T-helper 1 cell treated with Interleukin-12 subunit alpha and Interleukin-12 subunit beta and Interleukin-4 antibody, amounts not matched to agents 30 μg/mL and 1 μg/mL, for 36 hours (primary cell): ENCODE data around the gene ZNF169.
"Not testable (repeated sequence)": the region's sequence is repeated elsewhere in the genome, so short reads cannot be mapped to it uniquely, and the experiment has no call there.

Experiments
- H3K27ac Mint-ChIP-seq: one replicate; pipeline ENCODE4 v1.8.0; 2021; ENCODE audit warnings: mild to moderate bottlenecking, mixed read lengths
- H3K27me3 Mint-ChIP-seq: one replicate; pipeline ENCODE4 v1.8.0; 2021; ENCODE audit warnings: low read depth, mixed read lengths
- H3K36me3 Mint-ChIP-seq: one replicate; pipeline ENCODE4 v1.8.0; 2021; ENCODE audit warnings: low read depth, mixed read lengths
- H3K4me1 Mint-ChIP-seq: one replicate; pipeline ENCODE4 v1.8.0; 2021; ENCODE audit warnings: low read depth, mixed read lengths
- H3K4me3 Mint-ChIP-seq: one replicate; pipeline ENCODE4 v1.8.0; 2021; ENCODE audit warnings: mild to moderate bottlenecking, moderate library complexity, mixed read lengths
- H3K9me3 Mint-ChIP-seq: one replicate; pipeline ENCODE4 v1.8.0; 2021; ENCODE audit warnings: mixed read lengths

Gene ZNF169

GRCh38 chr9:94315034-94315984 is 56.2 kb downstream of the ZNF169 start:
- H3K27ac Mint-ChIP-seq, H3K4me1 Mint-ChIP-seq, H3K36me3 Mint-ChIP-seq, H3K27me3 Mint-ChIP-seq, H3K4me3 Mint-ChIP-seq, H3K9me3 Mint-ChIP-seq: not testable (repeated sequence)

GRCh38 chr9:94316236-94316635 is 57.1 kb downstream of the ZNF169 start:
- H3K27ac Mint-ChIP-seq, H3K4me3 Mint-ChIP-seq, H3K4me1 Mint-ChIP-seq, H3K36me3 Mint-ChIP-seq, H3K9me3 Mint-ChIP-seq, H3K27me3 Mint-ChIP-seq: not testable (repeated sequence)

- H3K36me3 Mint-ChIP-seq, H3K27me3 Mint-ChIP-seq, H3K9me3 Mint-ChIP-seq, H3K4me1 Mint-ChIP-seq, H3K27ac Mint-ChIP-seq, H3K4me3 Mint-ChIP-seq: not testable (repeated sequence)
These were observed 59.0 kb downstream of the ZNF169 start for GRCh38 chr9:94317949-94318657.

GRCh38 chr9:94322342-94322940 is 63.3 kb downstream of the ZNF169 start:
- H3K27me3 Mint-ChIP-seq, H3K36me3 Mint-ChIP-seq, H3K4me3 Mint-ChIP-seq, H3K4me1 Mint-ChIP-seq, H3K27ac Mint-ChIP-seq, H3K9me3 Mint-ChIP-seq: not testable (repeated sequence)

- H3K9me3 Mint-ChIP-seq, H3K4me3 Mint-ChIP-seq, H3K27ac Mint-ChIP-seq, H3K4me1 Mint-ChIP-seq, H3K27me3 Mint-ChIP-seq, H3K36me3 Mint-ChIP-seq: not testable (repeated sequence)
These were observed 64.2 kb downstream of the ZNF169 start for GRCh38 chr9:94323153-94323798.

- not testable (repeated sequence) for H3K9me3 Mint-ChIP-seq, H3K4me1 Mint-ChIP-seq, H3K4me3 Mint-ChIP-seq, H3K27me3 Mint-ChIP-seq, H3K27ac Mint-ChIP-seq, H3K36me3 Mint-ChIP-seq
These were observed 66.5 kb downstream of the ZNF169 start for GRCh38 chr9:94325583-94325982.

GRCh38 chr9:94328544-94328943 is 69.4 kb downstream of the ZNF169 start, which contains the start of gene NUTM2F:
NUTM2F (minus strand) TSS chr9:94328644; CDS start chr9:94328623, 21 bp downstream.
- not testable (repeated sequence) for H3K36me3 Mint-ChIP-seq, H3K4me1 Mint-ChIP-seq, H3K9me3 Mint-ChIP-seq, H3K4me3 Mint-ChIP-seq, H3K27ac Mint-ChIP-seq, H3K27me3 Mint-ChIP-seq

- H3K9me3 Mint-ChIP-seq, H3K27ac Mint-ChIP-seq, H3K4me1 Mint-ChIP-seq, H3K27me3 Mint-ChIP-seq, H3K36me3 Mint-ChIP-seq, H3K4me3 Mint-ChIP-seq: not testable (repeated sequence)
These were observed 77.3 kb downstream of the ZNF169 start for GRCh38 chr9:94336445-94336844.

GRCh38 chr9:94338723-94339122 is 79.6 kb downstream of the ZNF169 start:
- H3K27ac Mint-ChIP-seq, H3K4me1 Mint-ChIP-seq, H3K27me3 Mint-ChIP-seq, H3K36me3 Mint-ChIP-seq, H3K9me3 Mint-ChIP-seq, H3K4me3 Mint-ChIP-seq: not testable (repeated sequence)

GRCh38 chr9:94339657-94340056 is 80.6 kb downstream of the ZNF169 start:
- H3K9me3 Mint-ChIP-seq, H3K36me3 Mint-ChIP-seq, H3K27me3 Mint-ChIP-seq, H3K4me1 Mint-ChIP-seq, H3K27ac Mint-ChIP-seq, H3K4me3 Mint-ChIP-seq: not testable (repeated sequence)

- not testable (repeated sequence) for H3K9me3 Mint-ChIP-seq, H3K27ac Mint-ChIP-seq, H3K27me3 Mint-ChIP-seq, H3K36me3 Mint-ChIP-seq, H3K4me3 Mint-ChIP-seq, H3K4me1 Mint-ChIP-seq
These were observed 81.7 kb downstream of the ZNF169 start for GRCh38 chr9:94340750-94341149.

GRCh38 chr9:94341703-94342102 is 82.6 kb downstream of the ZNF169 start:
- H3K4me1 Mint-ChIP-seq, H3K36me3 Mint-ChIP-seq, H3K9me3 Mint-ChIP-seq, H3K4me3 Mint-ChIP-seq, H3K27me3 Mint-ChIP-seq, H3K27ac Mint-ChIP-seq: not testable (repeated sequence)

GRCh38 chr9:94347451-94347850 is 88.4 kb downstream of the ZNF169 start:
- not testable (repeated sequence) for H3K4me3 Mint-ChIP-seq, H3K27ac Mint-ChIP-seq, H3K36me3 Mint-ChIP-seq, H3K9me3 Mint-ChIP-seq, H3K27me3 Mint-ChIP-seq, H3K4me1 Mint-ChIP-seq

- not testable (repeated sequence) for H3K4me1 Mint-ChIP-seq, H3K36me3 Mint-ChIP-seq, H3K27ac Mint-ChIP-seq, H3K27me3 Mint-ChIP-seq, H3K4me3 Mint-ChIP-seq, H3K9me3 Mint-ChIP-seq
These were observed 89.7 kb downstream of the ZNF169 start for GRCh38 chr9:94348754-94349153.
